Endothelial cell of umbilical vein (primary cell): Measurements from ENCODE around the gene CCDC184.

Experiments used
- EZH2 ChIP-seq: IDR thresholded peaks from 2 replicates; pipeline ENCODE4 v1.6.1; 2012; ENCODE audit warnings: borderline replicate concordance, low read depth, mild to moderate bottlenecking, moderate library complexity, low read length, inconsistent platforms; ENCODE audit not compliant: severe bottlenecking
- JUN ChIP-seq: IDR thresholded peaks from 2 replicates; pipeline ENCODE4 v1.6.1; 2011; ENCODE audit warnings: borderline replicate concordance, low read depth; ENCODE audit not compliant: insufficient read length, insufficient read depth
- POLR2A ChIP-seq: IDR thresholded peaks from 2 replicates; pipeline ENCODE4 v1.6.1; 2012; ENCODE audit warnings: low read depth, mild to moderate bottlenecking, control low read depth, low read length
- POLR2AphosphoS5 ChIP-seq: IDR thresholded peaks from 2 replicates; pipeline ENCODE4 v1.6.1; 2012; ENCODE audit warnings: low read depth, mild to moderate bottlenecking, control low read depth, low read length, moderate library complexity; ENCODE audit not compliant: insufficient read depth
- TF ChIP-seq, protein P1 (sequence below): IDR thresholded peaks from 2 replicates; pipeline ENCODE4 v1.6.1; 2011; ENCODE audit not compliant: insufficient read depth, insufficient read length

DNA sequence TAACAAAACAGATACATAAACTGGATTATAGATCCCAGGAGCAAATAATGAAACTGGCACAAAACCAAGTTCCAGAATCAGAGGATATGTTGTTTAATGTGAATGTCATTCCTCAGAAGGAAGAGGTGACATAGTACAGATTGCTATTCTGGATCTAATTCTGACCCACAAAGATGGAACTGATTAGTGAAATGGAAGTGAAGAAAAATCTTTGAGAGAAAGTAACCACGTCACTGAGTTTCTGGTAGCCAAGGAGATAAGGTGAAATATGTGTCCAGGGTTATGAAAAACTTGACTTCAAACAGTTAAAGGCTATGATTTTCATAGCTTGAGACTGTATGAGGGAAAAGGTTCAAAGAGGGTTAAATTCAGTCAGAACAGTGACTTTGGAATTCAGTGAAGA lies 11.4 kb downstream of the CCDC184 start:
- no peak for TF ChIP-seq EZH2
- TF ChIP-seq JUN, result no peak
- TF ChIP-seq POLR2AphosphoS5, result no peak
- TF ChIP-seq POLR2A, result no peak
- TF ChIP-seq, protein P1, sequence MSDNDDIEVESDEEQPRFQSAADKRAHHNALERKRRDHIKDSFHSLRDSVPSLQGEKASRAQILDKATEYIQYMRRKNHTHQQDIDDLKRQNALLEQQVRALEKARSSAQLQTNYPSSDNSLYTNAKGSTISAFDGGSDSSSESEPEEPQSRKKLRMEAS, result no peak
